D721Med (cell line): Measurements from ENCODE around the gene ADM.
"Not testable (repeated sequence)": the region's sequence is repeated elsewhere in the genome, so short reads cannot be mapped to it uniquely, and the experiment has no call there.

ENCODE experiments used
- DNase-seq: peaks from one replicate; pipeline ENCODE4 v3.0.0; 2011; ENCODE audit warnings: low spot score; ENCODE audit not compliant: insufficient read length
- FAIRE-seq: peaks from 2 replicates; lab custom pipeline; 2011; peaks lifted over from hg19 to GRCh38; lab: Jason Lieb, UNC
- CTCF ChIP-seq: IDR thresholded peaks from 2 replicates; pipeline ENCODE4 v1.5.1; 2012; ENCODE audit warnings: mild to moderate bottlenecking, control low read depth; ENCODE audit not compliant: insufficient read depth; ENCODE audit errors: missing control alignments

ADM gene, protein sequence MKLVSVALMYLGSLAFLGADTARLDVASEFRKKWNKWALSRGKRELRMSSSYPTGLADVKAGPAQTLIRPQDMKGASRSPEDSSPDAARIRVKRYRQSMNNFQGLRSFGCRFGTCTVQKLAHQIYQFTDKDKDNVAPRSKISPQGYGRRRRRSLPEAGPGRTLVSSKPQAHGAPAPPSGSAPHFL

GRCh38 chr11:10304495-10305261 is at the start of gene ADM:
ADM (plus strand) TSS chr11:10305073; CDS start chr11:10305701, 628 bp downstream.
- DNase-seq (no peak), FAIRE-seq (no peak)
- TF ChIP-seq CTCF: peak; percentile 7

DNA sequence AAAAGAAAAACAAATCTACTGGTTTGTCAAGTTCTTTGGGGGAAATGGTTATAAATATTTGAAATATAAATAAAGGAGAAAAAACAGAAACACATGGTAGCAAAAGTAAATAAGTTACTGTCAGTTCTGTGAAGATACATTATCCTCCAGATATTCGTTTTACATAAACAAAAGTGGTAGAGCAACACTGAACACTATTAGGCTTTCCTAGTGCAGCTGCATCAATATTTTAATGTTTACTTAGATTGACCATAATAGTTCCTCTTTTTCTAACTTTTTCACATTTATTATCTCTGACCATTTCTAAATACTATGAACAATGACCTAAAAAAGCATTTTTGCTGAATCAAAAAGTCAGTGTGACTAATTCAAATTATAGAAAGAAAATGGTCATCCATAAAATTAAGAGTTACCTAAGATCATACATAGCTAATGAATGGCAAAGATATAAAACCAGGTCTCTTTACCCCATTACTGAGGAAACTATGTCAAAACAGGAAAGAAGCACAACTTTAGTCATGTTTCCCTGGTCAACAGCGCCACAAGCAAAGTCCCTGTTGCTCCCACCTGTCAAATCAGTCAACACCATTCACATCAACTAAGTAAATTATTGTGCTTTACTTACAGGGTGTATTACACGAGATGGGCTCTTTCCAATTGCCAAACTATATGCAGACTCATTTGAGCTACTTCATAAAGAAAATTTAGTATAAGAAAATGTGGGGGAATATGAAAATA is 49.3 kb upstream of the ADM start:
- FAIRE-seq (no peak), DNase-seq (no peak)
- TF ChIP-seq CTCF: no peak

GRCh38 chr11:10257478-10257877 is 47.4 kb upstream of the ADM start:
- no peak for TF ChIP-seq CTCF
- no peak for DNase-seq
- no peak for FAIRE-seq

- no peak for TF ChIP-seq CTCF
- FAIRE-seq (no peak), DNase-seq (no peak)
These were observed 43.1 kb upstream of the ADM start for GRCh38 chr11:10261821-10262220.

DNA sequence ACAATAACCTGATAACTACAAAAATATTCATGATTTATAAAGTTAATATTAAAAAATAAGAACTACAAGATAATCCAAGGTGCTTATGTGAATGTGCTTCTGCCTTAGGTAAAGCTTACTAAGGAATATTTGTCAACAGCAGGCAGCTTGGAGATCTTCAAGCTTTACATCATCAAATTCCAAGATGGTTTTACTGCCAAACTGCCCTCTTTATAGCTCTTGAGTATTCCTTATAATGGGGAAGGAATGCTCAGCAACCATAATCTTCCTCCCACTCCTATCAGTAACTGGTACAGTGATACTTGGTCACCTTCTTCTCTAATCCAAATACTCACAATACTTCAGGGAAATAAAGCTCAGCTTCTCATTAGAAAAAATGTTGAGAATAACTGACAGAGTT is 40.9 kb upstream of the ADM start:
- FAIRE-seq: no peak
- DNase-seq: no peak
- TF ChIP-seq CTCF: no peak

GRCh38 chr11:10264716-10265115 is 40.2 kb upstream of the ADM start:
- not testable (repeated sequence) for FAIRE-seq, DNase-seq

DNA sequence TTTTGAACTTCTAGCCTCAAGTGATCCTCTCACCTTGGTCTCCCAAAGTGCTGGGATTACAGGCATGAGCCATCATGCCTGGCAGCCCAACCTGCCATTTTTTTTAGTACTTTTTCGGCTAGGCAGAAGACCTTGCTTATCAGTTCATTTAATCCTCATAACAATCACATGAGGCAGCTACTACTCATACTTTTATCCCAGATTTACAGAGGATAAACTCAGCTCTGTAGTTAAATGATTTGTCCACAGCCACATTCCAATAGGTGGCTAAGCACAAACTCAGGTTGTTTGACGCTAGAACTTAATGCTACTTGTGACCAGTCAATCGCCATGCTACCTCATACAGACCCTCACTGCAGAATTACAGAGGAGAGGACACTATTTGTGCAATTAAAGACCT is 38.9 kb upstream of the ADM start:
- no peak for TF ChIP-seq CTCF
- DNase-seq (no peak), FAIRE-seq (no peak)
